Ovary (tissue), 9 donors: ENCODE data around the gene SHC4. TPM values are rescaled to one million over a fixed set of nuclear protein-coding genes. Genes with fewer than 3 reads are reported as not detected.

Experiments used
- DNase-seq, 5 donors: peaks; one replicate each; pipeline ENCODE4 v3.0.0-alpha.2; 2019 to 2020
- H3K27ac ChIP-seq, 2 donors: fragments of 200-600 bp; one replicate each; pipeline versions ENCODE4 v1.5.1 to v1.8.0; 2019 to 2022
- H3K27me3 ChIP-seq: fragments of 200-600 bp; one replicate; pipeline ENCODE4 v1.8.0; 2022
- H3K36me3 ChIP-seq: fragments of 200-600 bp; sonication (generic); one replicate; pipeline ENCODE4 v1.5.1; 2019
- H3K4me1 ChIP-seq: one replicate; pipeline ENCODE4 v1.8.1; 2013; ENCODE audit warnings: mild to moderate bottlenecking, moderate library complexity; ENCODE audit not compliant: insufficient read depth
- H3K4me3 ChIP-seq: fragments of 200-600 bp; sonication (generic); one replicate; pipeline ENCODE4 v1.5.1; 2017
- H3K9me3 ChIP-seq, 2 donors: fragments of 200-600 bp in 1 of 2; sonication (generic) in 1 of 2; one replicate each; pipeline versions ENCODE4 v1.5.1 to v1.8.1; 2013 to 2019; ENCODE audit warnings: mild to moderate bottlenecking in 1 of 2, moderate library complexity in 1 of 2
- EP300 ChIP-seq: sonication (generic); formaldehyde crosslinking; IDR thresholded peaks from one replicate; pipeline ENCODE4 v1.6.1; 2017; ENCODE audit warnings: antibody characterized with exemption
- POLR2A ChIP-seq: fragments of 450-650 bp; IDR thresholded peaks from one replicate; pipeline ENCODE4 v1.6.1; 2017; ENCODE audit warnings: antibody characterized with exemption, mild to moderate bottlenecking, moderate library complexity
- WGBS, 3 donors: extraction: QIAGEN DNeasy Blood & Tissue Kit in 1 of 3; methylation state at CpG; one replicate each; pipeline versions ENCODE4 v1.1.5 to v1.1.7; 2013 to 2017; 5-methylcytosine and 5-hydroxymethylcytosine counted together
- intact Hi-C, 4 donors: fragments of 100-400 bp; cut with DNase I; formaldehyde crosslinking; loops; one replicate each; pipeline versions ENCODE4 v1.11.0 to v1.15.1; 2022 to 2023
- polyA plus RNA-seq, 2 donors: library from polyadenylated mRNA; stranded (reverse); fragments of 200-250 nt in 1 of 2; fragments of 350-450 nt in 1 of 2; fragmentation: Illumina TruSeq in 1 of 2; extraction: RNeasy Lipid Tissue Mini Kit (QIAGEN cat#74804) in 1 of 2; gene quantifications; one replicate each; pipeline ENCODE4 v1.2.3, GENCODE V29; 2013 to 2014
- total RNA-seq, 7 donors: library from RNA; depleted of rRNA in 2 of 7; stranded (reverse); fragments of >200 nt in 2 of 7; fragmentation: NEBNext Ultra II Directional in 3 of 7; extraction: Animal tissue kit (Norgen Biotek cat#: 25700) in 3 of 7; gene quantifications; one replicate each; pipeline versions ENCODE4 v1.1.0 to v1.2.4, GENCODE V29; 2016 to 2023
- TF ChIP-seq, protein P1 (sequence below), 3 donors: fragments of 450-650 bp in 2 of 3; fragments of 200-600 bp in 1 of 3; IDR thresholded peaks; one replicate each; pipeline versions ENCODE4 v1.5.1 to v1.8.0; 2016 to 2022; ENCODE audit warnings: antibody characterized with exemption in 3 of 3, mild to moderate bottlenecking in 1 of 3
- donor health status: DM: no; HTN: no; CAD: no; lungs with moderate emphysema.
- donor health status: DM: no; HTN: no; CAD: no.
- donor health status: Bipolar disorder and iron deficiency.
- donor health status: DM: yes; HTN: yes; CAD: no.
- donor health status: DM: no; HTN: no; CAD: no.
- donor health status: DM: yes; HTN: yes; CAD: no.

SHC4 gene
- total and polyA plus RNA-seq, 9 donors, result 0.10 to 1.8 (median 0.35) TPM

GRCh38 chr15:48877630-48878595 is 85.8 kb downstream of the SHC4 start, which contains the start of gene EID1:
Gene EID1 (plus strand): TSS chr15:48878134. CDS start chr15:48878177, 43 bp downstream.
- intact Hi-C loops, result loop anchor here in 1 of 4 donors (2.0 kb wide), 1 partner anchor 69 kb away; no protein-coding TSS in a partner anchor
- WGBS, 3 donors, result 0 to 1% (median 0%) methylated on average over 58 of the region's 58 CpGs
- H3K4me3 ChIP-seq, result peak within 1 kb of the TSS; percentile 77
- peak; percentile 91 to 96 (median 94) for DNase-seq
- no peaks in the 10 kb centered on the region for H3K36me3 ChIP-seq
- H3K27ac ChIP-seq, result peak within 1 kb of the TSS; percentile 57 to 79
- no peaks in the 10 kb centered on the region for H3K27me3 ChIP-seq
- no peaks in the 10 kb centered on the region for H3K9me3 ChIP-seq
- no peaks in the 10 kb centered on the region for H3K4me1 ChIP-seq
- TF ChIP-seq EP300 (no peak), POLR2A (peak; percentile 92)
- TF ChIP-seq, protein P1, sequence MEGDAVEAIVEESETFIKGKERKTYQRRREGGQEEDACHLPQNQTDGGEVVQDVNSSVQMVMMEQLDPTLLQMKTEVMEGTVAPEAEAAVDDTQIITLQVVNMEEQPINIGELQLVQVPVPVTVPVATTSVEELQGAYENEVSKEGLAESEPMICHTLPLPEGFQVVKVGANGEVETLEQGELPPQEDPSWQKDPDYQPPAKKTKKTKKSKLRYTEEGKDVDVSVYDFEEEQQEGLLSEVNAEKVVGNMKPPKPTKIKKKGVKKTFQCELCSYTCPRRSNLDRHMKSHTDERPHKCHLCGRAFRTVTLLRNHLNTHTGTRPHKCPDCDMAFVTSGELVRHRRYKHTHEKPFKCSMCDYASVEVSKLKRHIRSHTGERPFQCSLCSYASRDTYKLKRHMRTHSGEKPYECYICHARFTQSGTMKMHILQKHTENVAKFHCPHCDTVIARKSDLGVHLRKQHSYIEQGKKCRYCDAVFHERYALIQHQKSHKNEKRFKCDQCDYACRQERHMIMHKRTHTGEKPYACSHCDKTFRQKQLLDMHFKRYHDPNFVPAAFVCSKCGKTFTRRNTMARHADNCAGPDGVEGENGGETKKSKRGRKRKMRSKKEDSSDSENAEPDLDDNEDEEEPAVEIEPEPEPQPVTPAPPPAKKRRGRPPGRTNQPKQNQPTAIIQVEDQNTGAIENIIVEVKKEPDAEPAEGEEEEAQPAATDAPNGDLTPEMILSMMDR (IDR thresholded peaks at IDR 0.05), result peak in 1 of 3 donors; percentile 13

DNA sequence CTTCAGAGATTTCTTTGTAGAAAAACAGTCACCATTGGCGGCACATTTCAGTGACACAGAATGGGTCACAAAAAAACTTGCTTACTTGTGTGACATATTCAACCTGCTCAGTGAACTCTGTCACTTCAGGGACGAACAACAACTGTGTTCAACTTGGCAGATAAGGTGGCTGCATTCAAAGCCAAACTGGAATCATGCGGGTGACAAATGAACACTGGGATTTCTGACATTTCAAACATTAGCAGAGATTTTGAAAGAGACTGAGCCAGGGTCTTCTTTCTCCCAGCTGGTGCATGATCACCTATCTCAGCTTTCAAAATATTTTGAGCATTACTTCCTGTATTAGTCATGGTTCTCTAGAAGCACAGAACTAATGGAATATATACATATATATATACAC is 87.7 kb downstream of the SHC4 start:
- intact Hi-C loops, result loop anchor here in 1 of 4 donors (2.0 kb wide), 1 partner anchor 67 kb away; no protein-coding TSS in a partner anchor
- H3K36me3 ChIP-seq, result no peaks in the 10 kb centered on the region
- no peaks in the 10 kb centered on the region for H3K27me3 ChIP-seq
- H3K9me3 ChIP-seq, result no peaks in the 10 kb centered on the region
- H3K4me3 ChIP-seq, result no peak overlapping the region
- no peak overlapping the region for H3K27ac ChIP-seq
- WGBS, 3 donors, result 78 to 88% (median 81%) methylated on average over 3 of the region's 3 CpGs
- no peaks in the 10 kb centered on the region for H3K4me1 ChIP-seq
- no peak for DNase-seq
- no peak for TF ChIP-seq POLR2A
- no peak for TF ChIP-seq EP300
- TF ChIP-seq, protein P1 (IDR thresholded peaks at IDR 0.05), result no peak

GRCh38 chr15:48875241-48875960 is 88.3 kb downstream of the SHC4 start:
- Histone ChIP-seq H3K4me1 (no peaks in the 10 kb centered on the region), H3K36me3 (no peaks in the 10 kb centered on the region), H3K27me3 (no peaks in the 10 kb centered on the region), H3K27ac (no peak overlapping the region), H3K9me3 (no peaks in the 10 kb centered on the region), H3K4me3 (no peak overlapping the region)
- no peak for TF ChIP-seq POLR2A
- TF ChIP-seq, protein P1 (IDR thresholded peaks at IDR 0.05), result no peak
- no peak for DNase-seq
- intact Hi-C loops, result no loop called here
- WGBS, 3 donors, result 61 to 83% (median 73%) methylated on average over 2 of the region's 2 CpGs

DNA sequence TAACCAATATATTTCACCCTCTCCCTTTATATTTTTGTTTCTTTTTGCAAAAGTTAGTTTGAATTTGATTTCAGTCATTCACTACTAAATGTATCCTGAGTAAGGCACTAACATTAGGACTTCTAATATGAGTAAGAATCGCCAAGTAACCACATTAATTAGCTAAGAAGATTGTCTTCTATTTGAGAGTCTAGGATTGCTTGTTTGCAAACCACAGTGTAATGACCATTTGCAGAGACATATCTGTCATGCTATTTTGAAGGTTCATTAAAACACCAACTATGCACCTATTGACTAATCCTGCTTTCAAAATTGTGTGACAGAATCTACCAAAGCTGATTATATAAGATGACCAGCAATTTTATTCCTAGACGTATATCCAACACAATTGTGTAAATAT is 91.1 kb downstream of the SHC4 start:
- no peak overlapping the region for H3K27ac ChIP-seq
- H3K4me1 ChIP-seq, result no peaks in the 10 kb centered on the region

More for the DNA sequence above, 91.1 kb downstream of the SHC4 start:
- WGBS, 3 donors, result 77 to 94% (median 86%) methylated on average over 2 of the region's 2 CpGs
- TF ChIP-seq EP300, result no peak
- TF ChIP-seq POLR2A, result no peak
- TF ChIP-seq, protein P1 (IDR thresholded peaks at IDR 0.05), result no peak
- H3K9me3 ChIP-seq, result no peaks in the 10 kb centered on the region
- no peaks in the 10 kb centered on the region for H3K27me3 ChIP-seq
- H3K36me3 ChIP-seq, result no peaks in the 10 kb centered on the region
- intact Hi-C loops, result no loop called here
- no peak overlapping the region for H3K4me3 ChIP-seq
- DNase-seq, result no peak
